HCT116 (cell line): Measurements from ENCODE around the gene NINJ1. TPM values are rescaled to one million over a fixed set of nuclear protein-coding genes. Genes with fewer than 3 reads are reported as not detected.

ENCODE experiments used
- ATAC-seq: fragments of 200-7000 bp; cut with Tn5 transposase; 2 replicates; pipeline ENCODE4 v1.9.1; 2020; ENCODE audit warnings: mild to moderate bottlenecking, moderate library complexity
- BruUV-seq: library from RNA; stranded (reverse); fragments of 400-500 nt; replicated peaks from 2 replicates; lab custom pipeline; 2021; lab: Mats Ljungman, UMichigan
- CTCF ChIA-PET: fragments of 300-600 bp; sonication (Branson Sonifier 250); formaldehyde crosslinking; loops from one replicate; lab custom pipeline; 2021; ENCODE audit warnings: antibody characterized with exemption; lab: Charles Lee
- POLR2A ChIA-PET: fragments of 300-600, 350-600 bp; sonication (Branson Sonifier 250); formaldehyde crosslinking; loops from one replicate; lab custom pipeline; 2021; ENCODE audit warnings: antibody characterized with exemption; lab: Charles Lee
- RAD21 ChIA-PET, 2 experiments: fragments of 300-600 bp; sonication (Branson Sonifier 250); formaldehyde crosslinking; loops; one replicate each; lab custom pipeline; 2023; ENCODE audit warnings: low total read pairs in 2 of 2; ENCODE audit not compliant: uncharacterized antibody in 2 of 2, unreplicated experiment in 2 of 2, low non-redundant PET in 1 of 2; lab: Charles Lee
- DNase-seq: peaks from one replicate; pipeline ENCODE4 v3.0.0-alpha.2; 2010; ENCODE audit warnings: low read depth, low spot score
- H2AFZ ChIP-seq: fragments of 200-600 bp; shearing (Covaris generic), sonication (generic); 2 replicates; pipeline ENCODE4 v1.6.1; 2017; ENCODE audit warnings: low read depth, mixed run types, mixed read lengths, antibody characterized with exemption, low read length; ENCODE audit not compliant: poor library complexity, severe bottlenecking
- H3K27ac ChIP-seq: 2 replicates; pipeline ENCODE4 v1.5.1; 2012; ENCODE audit warnings: low read depth, low read length
- H3K27me3 ChIP-seq: fragments of 200-600 bp; sonication (generic); 2 replicates; pipeline ENCODE4 v1.6.1; 2016; ENCODE audit warnings: mixed run types, low read length, mixed read lengths; ENCODE audit not compliant: insufficient read depth
- H3K36me3 ChIP-seq, 2 experiments: fragments of 200-500 bp in 1 of 2; fragments of 200-600 bp in 1 of 2; sonication (Bioruptor generic) in 1 of 2; sonication (generic) in 1 of 2; 2 replicates each; pipeline versions ENCODE4 v1.5.1 to v1.6.1; 2014 to 2016; ENCODE audit warnings: low read length in 2 of 2, inconsistent platforms in 1 of 2, mixed read lengths in 1 of 2, mixed run types in 1 of 2; ENCODE audit not compliant: insufficient read depth in 2 of 2, control insufficient read depth in 1 of 2
- H3K4me1 ChIP-seq, 2 experiments: fragments of 200-600 bp in 1 of 2; sonication (generic) in 1 of 2; 2 replicates each; pipeline versions ENCODE4 v1.5.1 to v1.6.1; 2012 to 2017; ENCODE audit warnings: low read length in 2 of 2, inconsistent platforms in 1 of 2, mild to moderate bottlenecking in 1 of 2, mixed read lengths in 1 of 2, mixed run types in 1 of 2, moderate library complexity in 1 of 2; ENCODE audit not compliant: insufficient read depth in 2 of 2, control insufficient read depth in 1 of 2
- H3K4me2 ChIP-seq: fragments of 200-600 bp; sonication (generic); 2 replicates; pipeline ENCODE4 v1.6.1; 2017; ENCODE audit warnings: mixed run types, low read length, mixed read lengths
- H3K4me3 ChIP-seq, 2 experiments: fragments of 200-600 bp in 1 of 2; sonication (generic) in 1 of 2; replicated peaks in 1 of 2; 2 replicates each; pipeline ENCODE4 v1.5.1; 2011 to 2016; ENCODE audit warnings: low read length in 2 of 2, control low read depth in 1 of 2, low read depth in 1 of 2, mild to moderate bottlenecking in 1 of 2, mixed read lengths in 1 of 2, mixed run types in 1 of 2
- H3K79me2 ChIP-seq: fragments of 200-600 bp; sonication (generic); 2 replicates; pipeline ENCODE4 v1.6.1; 2017; ENCODE audit warnings: mild to moderate bottlenecking, mixed run types, low read length, moderate library complexity, mixed read lengths; ENCODE audit not compliant: insufficient read depth
- H3K9ac ChIP-seq: fragments of 200-600 bp; sonication (generic); 2 replicates; pipeline ENCODE4 v1.6.1; 2016; ENCODE audit warnings: low read length, mixed read lengths
- H3K9me2 ChIP-seq: fragments of 200-600 bp; sonication (generic), shearing (Covaris generic); 2 replicates; pipeline ENCODE4 v1.6.1; 2017; ENCODE audit warnings: mixed run types, mild to moderate bottlenecking, moderate library complexity; ENCODE audit not compliant: insufficient read depth
- H3K9me3 ChIP-seq, 2 experiments: fragments of 200-500 bp in 1 of 2; fragments of 200-600 bp in 1 of 2; sonication (Bioruptor generic) in 1 of 2; sonication (generic) in 1 of 2; 2 replicates each; pipeline ENCODE4 v1.6.1; 2014 to 2017; ENCODE audit warnings: low read length in 2 of 2, mixed read lengths in 2 of 2, inconsistent platforms in 1 of 2, low read depth in 1 of 2, mild to moderate bottlenecking in 1 of 2, mixed run types in 1 of 2, moderate library complexity in 1 of 2; ENCODE audit not compliant: control insufficient read depth in 1 of 2, insufficient read depth in 1 of 2
- H4K20me1 ChIP-seq: fragments of 200-600 bp; sonication (generic), shearing (Covaris generic); 2 replicates; pipeline ENCODE4 v1.6.1; 2017; ENCODE audit warnings: mixed run types, mild to moderate bottlenecking, moderate library complexity; ENCODE audit not compliant: insufficient read depth
- CEBPB ChIP-seq: IDR thresholded peaks from 2 replicates; pipeline ENCODE4 v1.6.1; 2012; ENCODE audit warnings: low read depth
- EGR1 ChIP-seq: IDR thresholded peaks from 2 replicates; pipeline ENCODE4 v1.6.1; 2012; ENCODE audit warnings: low read depth
- ELF1 ChIP-seq: IDR thresholded peaks from 2 replicates; pipeline ENCODE4 v1.6.1; 2012; ENCODE audit warnings: low read depth, borderline replicate concordance
- EZH2 ChIP-seq: fragments of 200-600 bp; sonication (generic); IDR thresholded peaks from 2 replicates; pipeline ENCODE4 v1.6.1; 2017; ENCODE audit warnings: antibody characterized with exemption, mixed run types
- EZH2phosphoT487 ChIP-seq: fragments of 200-600 bp; IDR thresholded peaks from 2 replicates; pipeline ENCODE4 v1.6.1; 2018; ENCODE audit warnings: antibody characterized with exemption, borderline replicate concordance
- FOSL1 ChIP-seq: IDR thresholded peaks from 2 replicates; pipeline ENCODE4 v1.6.1; 2012; ENCODE audit warnings: low read depth
- POLR2A ChIP-seq: IDR thresholded peaks from 2 replicates; pipeline ENCODE4 v1.7.0; 2011; ENCODE audit warnings: borderline replicate concordance; ENCODE audit not compliant: insufficient read depth, insufficient read length; ENCODE audit errors: extremely low read depth
- POLR2AphosphoS5 ChIP-seq: IDR thresholded peaks from 2 replicates; pipeline ENCODE4 v1.6.1; 2011; ENCODE audit warnings: mild to moderate bottlenecking, low read depth, low read length, moderate library complexity
- RAD21 ChIP-seq: IDR thresholded peaks from 2 replicates; pipeline ENCODE4 v1.6.1; 2012; ENCODE audit warnings: low read depth, mild to moderate bottlenecking
- SIN3A ChIP-seq: IDR thresholded peaks from 2 replicates; pipeline ENCODE4 v1.6.1; 2012; ENCODE audit warnings: low read depth
- SP1 ChIP-seq: IDR thresholded peaks from 2 replicates; pipeline ENCODE4 v1.6.1; 2012; ENCODE audit warnings: low read depth
- SRF ChIP-seq: IDR thresholded peaks from 2 replicates; pipeline ENCODE4 v1.6.1; 2012; ENCODE audit warnings: low read depth
- ZBTB33 ChIP-seq: IDR thresholded peaks from 2 replicates; pipeline ENCODE4 v1.6.1; 2011; ENCODE audit warnings: mild to moderate bottlenecking, low read length, moderate library complexity; ENCODE audit not compliant: insufficient replicate concordance; ENCODE audit errors: extremely low read depth
- ZFX ChIP-seq: fragments of 450-650 bp; IDR thresholded peaks from 2 replicates; pipeline ENCODE4 v1.6.1; 2017
- intact Hi-C: fragments of 100-400 bp; cut with micrococcal nuclease; formaldehyde crosslinking; loops from 2 replicates; pipeline ENCODE4 v1.10.0; 2022
- total RNA-seq: library from RNA; stranded (reverse); gene quantifications from one replicate; pipeline ENCODE4 v1.2.1, GENCODE V29; 2021; ENCODE audit not compliant: unreplicated experiment
- TF ChIP-seq, protein P1 (sequence below): IDR thresholded peaks from 2 replicates; pipeline ENCODE4 v1.6.1; 2012; ENCODE audit warnings: low read depth
- TF ChIP-seq, protein P2 (sequence below): IDR thresholded peaks from 2 replicates; pipeline ENCODE4 v1.6.1; 2012
- TF ChIP-seq, protein P3 (sequence below), 3 experiments: fragments of 200-600 bp in 1 of 3; sonication (generic) in 1 of 3; IDR thresholded peaks in 2 of 3; conservative IDR thresholded peaks in 1 of 3; 2 replicates each; pipeline ENCODE4 v1.5.1; 2012 to 2017; ENCODE audit warnings: low read depth in 2 of 3, low read length in 2 of 3, antibody characterized with exemption in 1 of 3, borderline replicate concordance in 1 of 3, control low read depth in 1 of 3, mild to moderate bottlenecking in 1 of 3, mixed read lengths in 1 of 3, mixed run types in 1 of 3, moderate library complexity in 1 of 3; ENCODE audit not compliant: insufficient read depth in 1 of 3
- TF ChIP-seq, protein P4 (sequence below): IDR thresholded peaks from 2 replicates; pipeline ENCODE4 v1.6.1; 2012

NINJ1 gene
- total RNA-seq, 1 experiment from 2014 or later: 34.4 TPM

- TF ChIP-seq RAD21 (no peak), ELF1 (no peak), EZH2 (no peak), ZFX (no peak), SIN3A (no peak), POLR2A (no peak), EZH2phosphoT487 (no peak), FOSL1 (no peak), SRF (no peak), CEBPB (no peak), SP1 (no peak), ZBTB33 (no peak), EGR1 (no peak), POLR2AphosphoS5 (no peak)
- TF ChIP-seq, protein P1, sequence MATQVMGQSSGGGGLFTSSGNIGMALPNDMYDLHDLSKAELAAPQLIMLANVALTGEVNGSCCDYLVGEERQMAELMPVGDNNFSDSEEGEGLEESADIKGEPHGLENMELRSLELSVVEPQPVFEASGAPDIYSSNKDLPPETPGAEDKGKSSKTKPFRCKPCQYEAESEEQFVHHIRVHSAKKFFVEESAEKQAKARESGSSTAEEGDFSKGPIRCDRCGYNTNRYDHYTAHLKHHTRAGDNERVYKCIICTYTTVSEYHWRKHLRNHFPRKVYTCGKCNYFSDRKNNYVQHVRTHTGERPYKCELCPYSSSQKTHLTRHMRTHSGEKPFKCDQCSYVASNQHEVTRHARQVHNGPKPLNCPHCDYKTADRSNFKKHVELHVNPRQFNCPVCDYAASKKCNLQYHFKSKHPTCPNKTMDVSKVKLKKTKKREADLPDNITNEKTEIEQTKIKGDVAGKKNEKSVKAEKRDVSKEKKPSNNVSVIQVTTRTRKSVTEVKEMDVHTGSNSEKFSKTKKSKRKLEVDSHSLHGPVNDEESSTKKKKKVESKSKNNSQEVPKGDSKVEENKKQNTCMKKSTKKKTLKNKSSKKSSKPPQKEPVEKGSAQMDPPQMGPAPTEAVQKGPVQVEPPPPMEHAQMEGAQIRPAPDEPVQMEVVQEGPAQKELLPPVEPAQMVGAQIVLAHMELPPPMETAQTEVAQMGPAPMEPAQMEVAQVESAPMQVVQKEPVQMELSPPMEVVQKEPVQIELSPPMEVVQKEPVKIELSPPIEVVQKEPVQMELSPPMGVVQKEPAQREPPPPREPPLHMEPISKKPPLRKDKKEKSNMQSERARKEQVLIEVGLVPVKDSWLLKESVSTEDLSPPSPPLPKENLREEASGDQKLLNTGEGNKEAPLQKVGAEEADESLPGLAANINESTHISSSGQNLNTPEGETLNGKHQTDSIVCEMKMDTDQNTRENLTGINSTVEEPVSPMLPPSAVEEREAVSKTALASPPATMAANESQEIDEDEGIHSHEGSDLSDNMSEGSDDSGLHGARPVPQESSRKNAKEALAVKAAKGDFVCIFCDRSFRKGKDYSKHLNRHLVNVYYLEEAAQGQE: no peak
- TF ChIP-seq, protein P2, sequence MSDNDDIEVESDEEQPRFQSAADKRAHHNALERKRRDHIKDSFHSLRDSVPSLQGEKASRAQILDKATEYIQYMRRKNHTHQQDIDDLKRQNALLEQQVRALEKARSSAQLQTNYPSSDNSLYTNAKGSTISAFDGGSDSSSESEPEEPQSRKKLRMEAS: no peak
- TF ChIP-seq, protein P3, sequence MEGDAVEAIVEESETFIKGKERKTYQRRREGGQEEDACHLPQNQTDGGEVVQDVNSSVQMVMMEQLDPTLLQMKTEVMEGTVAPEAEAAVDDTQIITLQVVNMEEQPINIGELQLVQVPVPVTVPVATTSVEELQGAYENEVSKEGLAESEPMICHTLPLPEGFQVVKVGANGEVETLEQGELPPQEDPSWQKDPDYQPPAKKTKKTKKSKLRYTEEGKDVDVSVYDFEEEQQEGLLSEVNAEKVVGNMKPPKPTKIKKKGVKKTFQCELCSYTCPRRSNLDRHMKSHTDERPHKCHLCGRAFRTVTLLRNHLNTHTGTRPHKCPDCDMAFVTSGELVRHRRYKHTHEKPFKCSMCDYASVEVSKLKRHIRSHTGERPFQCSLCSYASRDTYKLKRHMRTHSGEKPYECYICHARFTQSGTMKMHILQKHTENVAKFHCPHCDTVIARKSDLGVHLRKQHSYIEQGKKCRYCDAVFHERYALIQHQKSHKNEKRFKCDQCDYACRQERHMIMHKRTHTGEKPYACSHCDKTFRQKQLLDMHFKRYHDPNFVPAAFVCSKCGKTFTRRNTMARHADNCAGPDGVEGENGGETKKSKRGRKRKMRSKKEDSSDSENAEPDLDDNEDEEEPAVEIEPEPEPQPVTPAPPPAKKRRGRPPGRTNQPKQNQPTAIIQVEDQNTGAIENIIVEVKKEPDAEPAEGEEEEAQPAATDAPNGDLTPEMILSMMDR (IDR thresholded peaks at IDR 0.05 in 2 of 3, conservative IDR thresholded peaks at IDR 0.05 in 1 of 3; ENCODE audit: borderline replicate concordance in 1 of 3, insufficient read depth in 1 of 3, low read depth in 2 of 3, low read length in 2 of 3): no peak
- TF ChIP-seq, protein P4, sequence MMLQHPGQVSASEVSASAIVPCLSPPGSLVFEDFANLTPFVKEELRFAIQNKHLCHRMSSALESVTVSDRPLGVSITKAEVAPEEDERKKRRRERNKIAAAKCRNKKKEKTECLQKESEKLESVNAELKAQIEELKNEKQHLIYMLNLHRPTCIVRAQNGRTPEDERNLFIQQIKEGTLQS: no peak
- DNase-seq: no peak
- no peak overlapping the region for H2AFZ ChIP-seq
- no peaks in the 10 kb centered on the region for H3K9me2 ChIP-seq
- no TSS peak for BruUV-seq
- POLR2A ChIA-PET: no interaction called here
- H4K20me1 ChIP-seq: no peaks in the 10 kb centered on the region
- H3K9me3 ChIP-seq: no peaks in the 10 kb centered on the region
- no peak overlapping the region for H3K27ac ChIP-seq
- H3K79me2 ChIP-seq: no peaks in the 10 kb centered on the region
- RAD21 ChIA-PET: no interaction called here
- H3K9ac ChIP-seq: no peak overlapping the region
- no peak overlapping the region for H3K4me3 ChIP-seq
- H3K36me3 ChIP-seq: peaks cover 0 to 4% of the 10 kb centered on the region in 2 experiments; a peak in 3 of 4 replicates
- no peak overlapping the region for H3K4me2 ChIP-seq
- no peaks in the 10 kb centered on the region for H3K27me3 ChIP-seq
- CTCF ChIA-PET: interaction anchor here (0.6 kb wide), 1 partner anchor 1054 kb away, joined by 3 read pairs; no protein-coding TSS in a partner anchor
- peaks cover 2 to 10% of the 10 kb centered on the region in 2 experiments for H3K4me1 ChIP-seq
- no peak for ATAC-seq
- intact Hi-C loops: no loop called here
Measured at GRCh38 chr9:93114169-93114983, 19.7 kb downstream of the NINJ1 start.
